HEK293 (cell line): ENCODE measurements around the gene GIT1.

ENCODE experiments used
- KLF8 ChIP-seq: fragments of 450-650 bp; formaldehyde crosslinking; IDR thresholded peaks from 2 replicates; pipeline ENCODE4 v1.5.1; 2016; ENCODE audit warnings: missing biosample characterization, missing genetic modification characterization
- MYNN ChIP-seq: fragments of 450-650 bp; formaldehyde crosslinking; IDR thresholded peaks from 2 replicates; pipeline ENCODE4 v1.5.1; 2016; ENCODE audit warnings: missing biosample characterization, missing genetic modification characterization, borderline replicate concordance
- TCF7L2 ChIP-seq: IDR thresholded peaks from 2 replicates; pipeline ENCODE4 v1.6.1; 2011; ENCODE audit warnings: low read depth, mild to moderate bottlenecking, inconsistent platforms, low read length, moderate library complexity, borderline replicate concordance
- ZNF302 ChIP-seq: fragments of 450-650 bp; formaldehyde crosslinking; IDR thresholded peaks from 2 replicates; pipeline ENCODE4 v1.5.1; 2016; ENCODE audit warnings: missing biosample characterization, missing genetic modification characterization, low read depth
- ZNF394 ChIP-seq: fragments of 450-650 bp; formaldehyde crosslinking; IDR thresholded peaks from 2 replicates; pipeline ENCODE4 v1.5.1; 2016; ENCODE audit warnings: missing biosample characterization, missing genetic modification characterization, mild to moderate bottlenecking, moderate library complexity, borderline replicate concordance
- ZNF610 ChIP-seq: fragments of 450-650 bp; formaldehyde crosslinking; IDR thresholded peaks from 2 replicates; pipeline ENCODE4 v1.5.1; 2016; ENCODE audit warnings: missing biosample characterization, missing genetic modification characterization, borderline replicate concordance
- ZNF626 ChIP-seq: fragments of 450-650 bp; sonication (Bioruptor Pico); formaldehyde crosslinking; IDR thresholded peaks from 2 replicates; pipeline ENCODE4 v1.5.1; 2018; ENCODE audit warnings: missing biosample characterization, missing genetic modification characterization, inconsistent platforms
- TF ChIP-seq, protein P1 (sequence below): fragments of 450-650 bp; formaldehyde crosslinking; IDR thresholded peaks from 2 replicates; pipeline ENCODE4 v1.5.1; 2016; ENCODE audit warnings: missing biosample characterization, missing genetic modification characterization
- TF ChIP-seq, protein P2 (sequence below): fragments of 450-650 bp; formaldehyde crosslinking; IDR thresholded peaks from 2 replicates; pipeline ENCODE4 v1.5.1; 2016; ENCODE audit warnings: missing biosample characterization, missing genetic modification characterization
- TF ChIP-seq, protein P3 (sequence below): fragments of 450-650 bp; formaldehyde crosslinking; IDR thresholded peaks from 2 replicates; pipeline ENCODE4; 2016; ENCODE audit warnings: missing biosample characterization, missing genetic modification characterization

DNA sequence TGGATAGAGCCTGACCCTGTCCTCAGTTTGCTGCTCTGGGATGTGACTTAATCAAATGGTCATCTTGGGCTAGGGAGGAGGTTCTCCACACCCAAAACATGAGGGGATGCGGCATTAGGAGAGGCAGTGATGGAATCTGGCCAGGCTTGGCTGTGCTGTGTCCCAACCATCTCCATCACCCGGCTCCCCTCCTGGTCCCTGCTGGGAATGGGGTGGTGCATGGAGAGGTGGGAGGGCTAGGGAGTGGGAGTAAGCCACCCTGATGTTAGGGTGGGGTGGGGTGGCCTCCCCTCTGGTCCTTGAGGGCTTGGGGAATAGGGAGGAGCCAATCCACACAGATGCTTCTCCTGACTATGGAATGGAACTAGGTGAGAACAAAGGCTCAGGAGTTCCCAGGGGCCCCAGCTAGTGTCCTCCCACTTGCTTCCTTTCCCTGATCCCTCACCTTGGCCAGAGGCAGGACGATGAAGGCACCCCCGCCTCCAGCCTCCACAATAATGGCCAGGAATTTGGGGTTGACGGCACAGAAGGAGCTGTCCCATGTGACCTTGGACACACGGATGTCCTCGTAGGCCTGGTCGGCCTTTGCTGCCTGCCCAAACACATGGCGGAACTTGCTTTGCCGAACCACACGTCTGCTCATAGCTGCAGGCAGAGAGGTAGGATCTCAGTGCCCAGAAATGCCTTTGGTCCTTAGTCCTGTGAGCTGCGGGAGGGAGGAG, 31.5 kb upstream of the GIT1 start:
- TF ChIP-seq, protein P1, sequence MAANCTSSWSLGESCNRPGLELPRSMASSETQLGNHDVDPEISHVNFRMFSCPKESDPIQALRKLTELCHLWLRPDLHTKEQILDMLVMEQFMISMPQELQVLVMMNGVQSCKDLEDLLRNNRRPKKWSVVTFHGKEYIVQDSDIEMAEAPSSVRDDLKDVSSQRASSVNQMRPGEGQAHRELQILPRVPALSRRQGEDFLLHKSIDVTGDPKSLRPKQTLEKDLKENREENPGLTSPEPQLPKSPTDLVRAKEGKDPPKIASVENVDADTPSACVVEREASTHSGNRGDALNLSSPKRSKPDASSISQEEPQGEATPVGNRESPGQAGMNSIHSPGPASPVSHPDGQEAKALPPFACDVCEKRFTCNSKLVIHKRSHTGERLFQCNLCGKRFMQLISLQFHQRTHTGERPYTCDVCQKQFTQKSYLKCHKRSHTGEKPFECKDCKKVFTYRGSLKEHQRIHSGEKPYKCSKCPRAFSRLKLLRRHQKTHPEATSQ (tag by site-specific recombination): no peak
- no peak for TF ChIP-seq KLF8
- TF ChIP-seq, protein P2, sequence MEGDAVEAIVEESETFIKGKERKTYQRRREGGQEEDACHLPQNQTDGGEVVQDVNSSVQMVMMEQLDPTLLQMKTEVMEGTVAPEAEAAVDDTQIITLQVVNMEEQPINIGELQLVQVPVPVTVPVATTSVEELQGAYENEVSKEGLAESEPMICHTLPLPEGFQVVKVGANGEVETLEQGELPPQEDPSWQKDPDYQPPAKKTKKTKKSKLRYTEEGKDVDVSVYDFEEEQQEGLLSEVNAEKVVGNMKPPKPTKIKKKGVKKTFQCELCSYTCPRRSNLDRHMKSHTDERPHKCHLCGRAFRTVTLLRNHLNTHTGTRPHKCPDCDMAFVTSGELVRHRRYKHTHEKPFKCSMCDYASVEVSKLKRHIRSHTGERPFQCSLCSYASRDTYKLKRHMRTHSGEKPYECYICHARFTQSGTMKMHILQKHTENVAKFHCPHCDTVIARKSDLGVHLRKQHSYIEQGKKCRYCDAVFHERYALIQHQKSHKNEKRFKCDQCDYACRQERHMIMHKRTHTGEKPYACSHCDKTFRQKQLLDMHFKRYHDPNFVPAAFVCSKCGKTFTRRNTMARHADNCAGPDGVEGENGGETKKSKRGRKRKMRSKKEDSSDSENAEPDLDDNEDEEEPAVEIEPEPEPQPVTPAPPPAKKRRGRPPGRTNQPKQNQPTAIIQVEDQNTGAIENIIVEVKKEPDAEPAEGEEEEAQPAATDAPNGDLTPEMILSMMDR (tag by site-specific recombination): no peak
- no peak for TF ChIP-seq ZNF302
- no peak for TF ChIP-seq ZNF610 (tag by site-specific recombination)
- no peak for TF ChIP-seq ZNF394 (tag by site-specific recombination)
- no peak for TF ChIP-seq TCF7L2
- TF ChIP-seq MYNN (tag by site-specific recombination): no peak
- TF ChIP-seq, protein P3, sequence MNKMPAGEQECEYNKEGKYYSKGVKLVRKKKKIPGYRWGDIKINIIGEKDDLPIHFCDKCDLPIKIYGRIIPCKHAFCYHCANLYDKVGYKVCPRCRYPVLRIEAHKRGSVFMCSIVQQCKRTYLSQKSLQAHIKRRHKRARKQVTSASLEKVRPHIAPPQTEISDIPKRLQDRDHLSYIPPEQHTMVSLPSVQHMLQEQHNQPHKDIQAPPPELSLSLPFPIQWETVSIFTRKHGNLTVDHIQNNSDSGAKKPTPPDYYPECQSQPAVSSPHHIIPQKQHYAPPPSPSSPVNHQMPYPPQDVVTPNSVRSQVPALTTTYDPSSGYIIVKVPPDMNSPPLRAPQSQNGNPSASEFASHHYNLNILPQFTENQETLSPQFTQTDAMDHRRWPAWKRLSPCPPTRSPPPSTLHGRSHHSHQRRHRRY (tag by site-specific recombination): no peak
- no peak for TF ChIP-seq ZNF626 (tag by site-specific recombination)
